Measurements from ENCODE around the gene TTC33. TPM values are rescaled to one million over a fixed set of nuclear protein-coding genes. Genes with fewer than 3 reads are reported as not detected.
A peak's percentile ranks its signal among the peaks of the same experiment; 100 is the strongest.

Gene TTC33, protein sequence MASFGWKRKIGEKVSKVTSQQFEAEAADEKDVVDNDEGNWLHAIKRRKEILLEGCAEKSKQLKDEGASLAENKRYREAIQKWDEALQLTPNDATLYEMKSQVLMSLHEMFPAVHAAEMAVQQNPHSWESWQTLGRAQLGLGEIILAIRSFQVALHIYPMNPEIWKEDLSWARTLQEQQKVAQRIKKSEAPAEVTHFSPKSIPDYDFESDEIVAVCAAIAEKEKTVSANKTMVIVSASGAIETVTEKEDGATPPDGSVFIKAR
- 10 to 100 TPM; 13.5 to 19.3 TPM for total RNA-seq
- 18.9 TPM for polyA plus RNA-seq (2013, experiment 1 of 2)
- polyA plus RNA-seq (2013, experiment 2 of 2): 17.8 TPM
- long read RNA-seq, experiment 1, transcript TTC33-201 (5 exons, 2,612 nt): major isoform, 6 of 9 reads
- long read RNA-seq, experiment 1, partial matches to known transcripts: 0 of 9 reads
- long read RNA-seq, experiment 1, other reads (novel, unspliced or antisense): 3 of 9 reads
- long read RNA-seq, experiment 2, transcript TTC33-201 (5 exons, 2,612 nt): major isoform, 25 of 35 reads
- long read RNA-seq, experiment 2, partial matches to known transcripts: 2 of 35 reads
- long read RNA-seq, experiment 2, other reads (novel, unspliced or antisense): 7 of 35 reads
- long read RNA-seq, experiment 3, transcript TTC33-201 (5 exons, 2,612 nt): major isoform, 50 of 71 reads
- long read RNA-seq, experiment 3, partial matches to known transcripts: 6 of 71 reads
- long read RNA-seq, experiment 3, other reads (novel, unspliced or antisense): 12 of 71 reads
- long read RNA-seq, experiment 4, transcript TTC33-201 (5 exons, 2,612 nt): major isoform, 13 of 22 reads
- long read RNA-seq, experiment 4, partial matches to known transcripts: 2 of 22 reads
- long read RNA-seq, experiment 4, other reads (novel, unspliced or antisense): 4 of 22 reads

GRCh38 chr5:40755407-40756365 is at the start of gene TTC33:
TSS of gene TTC33 (minus strand) at chr5:40755961. CDS start at chr5:40747018, 8,943 bp downstream.
- Histone ChIP-seq H3K27ac (ENCODE audit: low read depth, low read length) (peak within 1 kb of the TSS; percentile 93), H3K36me3 (ENCODE audit: control insufficient read depth, insufficient read depth, low read length) (peaks cover 24% of the 10 kb centered on the region), H3K9ac (ENCODE audit: extremely low read depth, low read length, poor library complexity, severe bottlenecking) (peak within 1 kb of the TSS; percentile 97), H3K4me3 (ENCODE audit: low read length) (peak within 1 kb of the TSS; percentile 91), H3K9me3 (ENCODE audit: control insufficient read depth, low read length) (peaks cover 13% of the 10 kb centered on the region), H3K27me3 (ENCODE audit: control insufficient read depth, insufficient read depth, low read length, poor library complexity, severe bottlenecking) (no peaks in the 10 kb centered on the region), H3K4me1 (ENCODE audit: control insufficient read depth, insufficient read depth, low read length) (no peaks in the 10 kb centered on the region)
- Mint-ChIP-seq H3K9me3 (peaks cover 8% of the 10 kb centered on the region), H3K27me3 (ENCODE audit: insufficient read depth) (no peaks in the 10 kb centered on the region), H3K36me3 (ENCODE audit: low read depth) (peaks cover 33% of the 10 kb centered on the region), H3K27ac (no peak within 1 kb of the TSS), H3K4me1 (no peaks in the 10 kb centered on the region), H3K4me3 (no peak within 1 kb of the TSS)
- 11 to 18% methylated on average over 54 to 80 of the region's 80 CpGs for WGBS, 2 experiments (ENCODE audit: insufficient coverage in 1 of 2, insufficient read length in 1 of 2)
- TF ChIP-seq, protein P1, sequence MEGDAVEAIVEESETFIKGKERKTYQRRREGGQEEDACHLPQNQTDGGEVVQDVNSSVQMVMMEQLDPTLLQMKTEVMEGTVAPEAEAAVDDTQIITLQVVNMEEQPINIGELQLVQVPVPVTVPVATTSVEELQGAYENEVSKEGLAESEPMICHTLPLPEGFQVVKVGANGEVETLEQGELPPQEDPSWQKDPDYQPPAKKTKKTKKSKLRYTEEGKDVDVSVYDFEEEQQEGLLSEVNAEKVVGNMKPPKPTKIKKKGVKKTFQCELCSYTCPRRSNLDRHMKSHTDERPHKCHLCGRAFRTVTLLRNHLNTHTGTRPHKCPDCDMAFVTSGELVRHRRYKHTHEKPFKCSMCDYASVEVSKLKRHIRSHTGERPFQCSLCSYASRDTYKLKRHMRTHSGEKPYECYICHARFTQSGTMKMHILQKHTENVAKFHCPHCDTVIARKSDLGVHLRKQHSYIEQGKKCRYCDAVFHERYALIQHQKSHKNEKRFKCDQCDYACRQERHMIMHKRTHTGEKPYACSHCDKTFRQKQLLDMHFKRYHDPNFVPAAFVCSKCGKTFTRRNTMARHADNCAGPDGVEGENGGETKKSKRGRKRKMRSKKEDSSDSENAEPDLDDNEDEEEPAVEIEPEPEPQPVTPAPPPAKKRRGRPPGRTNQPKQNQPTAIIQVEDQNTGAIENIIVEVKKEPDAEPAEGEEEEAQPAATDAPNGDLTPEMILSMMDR (conservative IDR thresholded peaks at IDR 0.05): peak; percentile 76
- peak; percentile 99 for DNase-seq

DNA sequence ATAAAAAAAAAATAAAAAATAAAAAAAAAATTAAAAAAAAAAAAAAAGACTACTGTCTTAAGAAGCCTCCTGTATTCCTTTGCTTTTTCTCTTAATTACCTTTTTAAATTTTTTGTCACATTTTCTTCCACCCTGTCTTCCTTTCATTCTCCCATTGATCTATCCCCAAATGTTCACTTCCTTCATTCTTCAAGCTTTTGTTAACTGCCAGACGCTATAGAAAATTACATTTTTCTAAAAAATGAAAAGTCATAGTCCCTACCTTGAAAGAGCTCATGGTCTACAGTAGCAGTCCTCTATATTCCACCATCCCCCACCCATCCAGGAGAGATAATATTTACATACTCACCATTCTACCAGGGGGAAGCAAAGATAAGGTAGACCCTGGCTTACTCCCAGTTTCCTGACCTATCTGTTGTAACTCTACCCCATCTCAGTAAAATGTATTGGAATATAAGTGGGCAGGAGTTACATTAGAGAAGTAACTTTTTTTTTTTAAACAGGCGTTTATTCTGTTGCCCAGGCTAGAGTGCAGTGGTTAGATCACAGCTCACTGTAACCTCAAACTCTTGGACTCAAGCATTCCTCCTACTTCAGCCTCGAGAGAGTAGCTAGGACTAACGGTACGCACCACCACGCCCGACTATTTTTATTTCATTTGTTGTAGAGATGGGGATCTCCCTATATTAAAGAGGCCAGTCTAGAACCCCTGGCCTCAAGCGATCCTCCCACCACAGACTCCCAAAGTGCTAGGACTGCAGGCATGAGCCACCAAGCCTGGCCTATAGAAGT is 46.2 kb upstream of the TTC33 start:
- no peaks in the 10 kb centered on the region for H3K36me3 ChIP-seq (ENCODE audit: control insufficient read depth, insufficient read depth, low read length)
- no peaks in the 10 kb centered on the region for H3K9me3 ChIP-seq (ENCODE audit: control insufficient read depth, low read length)
- no peaks in the 10 kb centered on the region for H3K27me3 Mint-ChIP-seq (ENCODE audit: insufficient read depth)
- H3K4me1 Mint-ChIP-seq: peaks cover 7% of the 10 kb centered on the region
- no peaks in the 10 kb centered on the region for H3K36me3 Mint-ChIP-seq (ENCODE audit: low read depth)
- H3K27ac Mint-ChIP-seq: peak overlapping the region; percentile 74
- no peaks in the 10 kb centered on the region for H3K4me1 ChIP-seq (ENCODE audit: control insufficient read depth, insufficient read depth, low read length)
- H3K9ac ChIP-seq (ENCODE audit: extremely low read depth, low read length, poor library complexity, severe bottlenecking): no peak overlapping the region
- H3K4me3 ChIP-seq (ENCODE audit: low read length): peak overlapping the region; percentile 56
- no peak overlapping the region for H3K27ac ChIP-seq (ENCODE audit: low read depth, low read length)
- H3K4me3 Mint-ChIP-seq: no peak overlapping the region
- TF ChIP-seq, protein P1 (conservative IDR thresholded peaks at IDR 0.05): no peak
- 86 to 96% methylated on average over 3 to 8 of the region's 8 CpGs for WGBS, 2 experiments (ENCODE audit: insufficient coverage in 1 of 2, insufficient read length in 1 of 2)
- H3K27me3 ChIP-seq (ENCODE audit: control insufficient read depth, insufficient read depth, low read length, poor library complexity, severe bottlenecking): no peaks in the 10 kb centered on the region
- no peak for DNase-seq
- H3K9me3 Mint-ChIP-seq: no peaks in the 10 kb centered on the region

Data from endodermal cell (in vitro differentiated cells).